ENCODE measurements around the gene FIGN. TPM values are rescaled to one million over a fixed set of nuclear protein-coding genes. Genes with fewer than 3 reads are reported as not detected.

FIGN gene
- total RNA-seq, 2 experiments from 2014 or later, result not detected

GRCh38 chr2:163773276-163773675, 37.5 kb upstream of the FIGN start:
- Mint-ChIP-seq H3K9me3 (peaks cover 6% of the 10 kb centered on the region), H3K4me3 (no peak overlapping the region), H3K27ac (no peak overlapping the region), H3K36me3 (ENCODE audit: low read depth) (no peaks in the 10 kb centered on the region), H3K27me3 (no peaks in the 10 kb centered on the region), H3K4me1 (ENCODE audit: low read depth) (no peaks in the 10 kb centered on the region)
- TF ChIP-seq, protein P1, sequence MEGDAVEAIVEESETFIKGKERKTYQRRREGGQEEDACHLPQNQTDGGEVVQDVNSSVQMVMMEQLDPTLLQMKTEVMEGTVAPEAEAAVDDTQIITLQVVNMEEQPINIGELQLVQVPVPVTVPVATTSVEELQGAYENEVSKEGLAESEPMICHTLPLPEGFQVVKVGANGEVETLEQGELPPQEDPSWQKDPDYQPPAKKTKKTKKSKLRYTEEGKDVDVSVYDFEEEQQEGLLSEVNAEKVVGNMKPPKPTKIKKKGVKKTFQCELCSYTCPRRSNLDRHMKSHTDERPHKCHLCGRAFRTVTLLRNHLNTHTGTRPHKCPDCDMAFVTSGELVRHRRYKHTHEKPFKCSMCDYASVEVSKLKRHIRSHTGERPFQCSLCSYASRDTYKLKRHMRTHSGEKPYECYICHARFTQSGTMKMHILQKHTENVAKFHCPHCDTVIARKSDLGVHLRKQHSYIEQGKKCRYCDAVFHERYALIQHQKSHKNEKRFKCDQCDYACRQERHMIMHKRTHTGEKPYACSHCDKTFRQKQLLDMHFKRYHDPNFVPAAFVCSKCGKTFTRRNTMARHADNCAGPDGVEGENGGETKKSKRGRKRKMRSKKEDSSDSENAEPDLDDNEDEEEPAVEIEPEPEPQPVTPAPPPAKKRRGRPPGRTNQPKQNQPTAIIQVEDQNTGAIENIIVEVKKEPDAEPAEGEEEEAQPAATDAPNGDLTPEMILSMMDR (IDR thresholded peaks at IDR 0.05), result no peak
- intact Hi-C loops (cut with DNase I, micrococcal nuclease), result no loop called here
- no peaks in the 10 kb centered on the region for H3K27me3 ChIP-seq (ENCODE audit: control insufficient read depth in 1 of 2, insufficient read depth in 2 of 2, low read length in 2 of 2)
- H3K36me3 ChIP-seq (ENCODE audit: insufficient read depth, low read length), result no peaks in the 10 kb centered on the region
- ChIA-PET POLR2A (no interaction called here), CTCF (no interaction called here)
- H3K4me1 ChIP-seq (ENCODE audit: insufficient read depth, low read length), result no peaks in the 10 kb centered on the region
- no peak overlapping the region for H3K27ac ChIP-seq (ENCODE audit: low read depth in 1 of 2, low read length in 2 of 2)
- no peak for ATAC-seq (ENCODE audit: poor library complexity)
- H3K9me3 ChIP-seq (ENCODE audit: control insufficient read depth in 1 of 2, insufficient read depth in 1 of 2, low read length in 2 of 2), result no peaks in the 10 kb centered on the region
- no peak overlapping the region for H3K4me3 ChIP-seq (ENCODE audit: low read length)
- DNase-seq, result no peak

- intact Hi-C loops (cut with DNase I, micrococcal nuclease), result no loop called here
- DNase-seq (no peak), ATAC-seq (ENCODE audit: poor library complexity) (no peak)
- Mint-ChIP-seq H3K27me3 (no peaks in the 10 kb centered on the region), H3K4me3 (no peak overlapping the region), H3K4me1 (ENCODE audit: low read depth) (no peaks in the 10 kb centered on the region), H3K27ac (no peak overlapping the region), H3K9me3 (peaks cover 6% of the 10 kb centered on the region), H3K36me3 (ENCODE audit: low read depth) (no peaks in the 10 kb centered on the region)
- Histone ChIP-seq H3K9me3 (ENCODE audit: control insufficient read depth in 1 of 2, insufficient read depth in 1 of 2, low read length in 2 of 2) (no peaks in the 10 kb centered on the region), H3K36me3 (ENCODE audit: insufficient read depth, low read length) (no peaks in the 10 kb centered on the region), H3K4me3 (ENCODE audit: low read length) (no peak overlapping the region), H3K27ac (ENCODE audit: low read depth in 1 of 2, low read length in 2 of 2) (no peak overlapping the region), H3K27me3 (ENCODE audit: control insufficient read depth in 1 of 2, insufficient read depth in 2 of 2, low read length in 2 of 2) (no peaks in the 10 kb centered on the region), H3K4me1 (ENCODE audit: insufficient read depth, low read length) (no peaks in the 10 kb centered on the region)
- TF ChIP-seq, protein P1 (IDR thresholded peaks at IDR 0.05), result no peak
- ChIA-PET CTCF (no interaction called here), POLR2A (no interaction called here)
Measured at GRCh38 chr2:163771596-163771995, 35.8 kb upstream of the FIGN start.

DNA sequence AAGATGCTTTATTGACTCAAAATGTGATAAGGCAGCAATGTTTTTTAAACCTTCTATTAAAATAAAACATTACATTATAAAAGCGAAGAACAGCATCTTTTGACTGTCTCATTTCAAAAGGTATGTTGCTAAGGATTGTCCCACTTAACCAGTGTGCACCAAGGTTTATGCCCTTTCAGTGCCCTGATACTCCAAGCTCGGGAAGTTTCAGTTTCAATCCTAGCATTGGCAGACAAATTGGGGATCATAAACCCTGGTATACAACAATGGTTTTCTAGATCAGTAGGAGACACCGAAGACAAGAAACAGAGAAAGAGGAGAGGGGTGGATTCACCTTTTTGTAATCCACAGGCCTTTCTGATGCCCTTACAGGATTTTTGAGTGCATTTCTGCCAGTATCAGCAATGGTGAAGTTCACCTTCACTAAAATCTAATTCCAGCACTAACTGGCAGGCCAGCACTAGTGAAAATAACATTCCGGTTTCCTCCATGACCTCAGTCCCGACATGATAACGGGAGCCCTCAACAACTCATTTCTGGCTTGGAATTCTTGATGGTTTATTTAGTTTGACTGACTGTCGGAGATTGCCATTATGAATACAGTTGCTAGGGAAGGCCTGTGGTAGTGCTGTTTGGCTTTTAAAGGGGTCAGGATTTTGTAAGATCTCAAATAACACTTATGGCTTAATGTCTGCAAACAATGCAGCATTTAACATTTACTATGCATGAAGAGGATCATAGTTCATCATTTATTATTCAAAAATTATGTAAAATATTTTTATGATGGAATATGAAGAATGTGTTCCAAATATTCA, 33.3 kb upstream of the FIGN start:
- Histone ChIP-seq H3K9me3 (ENCODE audit: control insufficient read depth in 1 of 2, insufficient read depth in 1 of 2, low read length in 2 of 2) (no peaks in the 10 kb centered on the region), H3K27ac (ENCODE audit: low read depth in 1 of 2, low read length in 2 of 2) (no peak overlapping the region), H3K4me3 (ENCODE audit: low read length) (no peak overlapping the region), H3K27me3 (ENCODE audit: control insufficient read depth in 1 of 2, insufficient read depth in 2 of 2, low read length in 2 of 2) (no peaks in the 10 kb centered on the region), H3K36me3 (ENCODE audit: insufficient read depth, low read length) (no peaks in the 10 kb centered on the region), H3K4me1 (ENCODE audit: insufficient read depth, low read length) (no peaks in the 10 kb centered on the region)
- H3K4me1 Mint-ChIP-seq (ENCODE audit: low read depth), result no peaks in the 10 kb centered on the region
- H3K27ac Mint-ChIP-seq, result no peak overlapping the region
- no peaks in the 10 kb centered on the region for H3K36me3 Mint-ChIP-seq (ENCODE audit: low read depth)
- CTCF ChIA-PET, result no interaction called here
- H3K9me3 Mint-ChIP-seq, result peaks cover 7% of the 10 kb centered on the region
- no peak overlapping the region for H3K4me3 Mint-ChIP-seq
- TF ChIP-seq, protein P1 (IDR thresholded peaks at IDR 0.05), result no peak
- no peaks in the 10 kb centered on the region for H3K27me3 Mint-ChIP-seq
- DNase-seq (no peak), ATAC-seq (ENCODE audit: poor library complexity) (no peak)
- POLR2A ChIA-PET, result no interaction called here
- intact Hi-C loops (cut with DNase I, micrococcal nuclease), result no loop called here

Data from CD4-positive, alpha-beta T cell (primary cell).